Measurements from ENCODE around the gene MYO3B. TPM values are rescaled to one million over a fixed set of nuclear protein-coding genes. Genes with fewer than 3 reads are reported as not detected.

MYO3B gene
- total RNA-seq, 4 donors from 2014 or later, result 6.0 to 7.4 (median 7.2) TPM

DNA sequence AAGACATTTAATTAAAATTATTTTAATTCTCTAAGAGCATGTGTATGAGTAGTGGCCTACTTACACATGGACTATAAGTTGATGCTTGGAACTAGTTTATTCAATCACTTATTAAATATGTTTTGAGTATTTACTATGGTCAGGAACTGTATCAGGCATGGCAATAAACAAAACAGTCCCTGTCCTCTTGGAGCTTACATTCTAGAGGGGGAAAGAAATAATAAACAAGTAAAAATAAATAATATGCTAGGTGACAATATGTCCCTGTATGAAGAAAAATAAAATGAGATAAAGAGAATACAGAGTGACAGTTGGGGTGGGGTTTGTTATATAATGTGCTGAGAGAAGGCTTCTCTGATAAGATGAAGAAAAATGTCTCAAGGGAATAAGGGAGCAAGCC, 74.5 kb downstream of the MYO3B start:
- Histone ChIP-seq H3K4me1 (no peaks in the 10 kb centered on the region), H3K36me3 (no peaks in the 10 kb centered on the region), H3K27me3 (no peaks in the 10 kb centered on the region), H3K4me3 (replicated peaks in 1 of 3) (no peak overlapping the region), H3K9me3 (no peaks in the 10 kb centered on the region), H3K27ac (no peak overlapping the region)
- intact Hi-C loops (cut with DNase I), result no loop called here
- TF ChIP-seq POLR2A (IDR thresholded peaks at IDR 0.05), result no peak
- TF ChIP-seq, protein P1, sequence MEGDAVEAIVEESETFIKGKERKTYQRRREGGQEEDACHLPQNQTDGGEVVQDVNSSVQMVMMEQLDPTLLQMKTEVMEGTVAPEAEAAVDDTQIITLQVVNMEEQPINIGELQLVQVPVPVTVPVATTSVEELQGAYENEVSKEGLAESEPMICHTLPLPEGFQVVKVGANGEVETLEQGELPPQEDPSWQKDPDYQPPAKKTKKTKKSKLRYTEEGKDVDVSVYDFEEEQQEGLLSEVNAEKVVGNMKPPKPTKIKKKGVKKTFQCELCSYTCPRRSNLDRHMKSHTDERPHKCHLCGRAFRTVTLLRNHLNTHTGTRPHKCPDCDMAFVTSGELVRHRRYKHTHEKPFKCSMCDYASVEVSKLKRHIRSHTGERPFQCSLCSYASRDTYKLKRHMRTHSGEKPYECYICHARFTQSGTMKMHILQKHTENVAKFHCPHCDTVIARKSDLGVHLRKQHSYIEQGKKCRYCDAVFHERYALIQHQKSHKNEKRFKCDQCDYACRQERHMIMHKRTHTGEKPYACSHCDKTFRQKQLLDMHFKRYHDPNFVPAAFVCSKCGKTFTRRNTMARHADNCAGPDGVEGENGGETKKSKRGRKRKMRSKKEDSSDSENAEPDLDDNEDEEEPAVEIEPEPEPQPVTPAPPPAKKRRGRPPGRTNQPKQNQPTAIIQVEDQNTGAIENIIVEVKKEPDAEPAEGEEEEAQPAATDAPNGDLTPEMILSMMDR (IDR thresholded peaks at IDR 0.05), result no peak
- DNase-seq, result no peak

GRCh38 chr2:170253721-170254230, 75.8 kb downstream of the MYO3B start:
- Histone ChIP-seq H3K4me1 (no peaks in the 10 kb centered on the region), H3K36me3 (no peaks in the 10 kb centered on the region), H3K27me3 (no peaks in the 10 kb centered on the region), H3K27ac (no peak overlapping the region), H3K4me3 (replicated peaks in 1 of 3) (no peak overlapping the region), H3K9me3 (no peaks in the 10 kb centered on the region)
- intact Hi-C loops (cut with DNase I), result no loop called here
- DNase-seq, result no peak
- TF ChIP-seq, protein P1 (IDR thresholded peaks at IDR 0.05), result no peak
- TF ChIP-seq POLR2A (IDR thresholded peaks at IDR 0.05), result no peak
- WGBS, 2 donors, result 78 to 81% methylated on average over 5 to 6 of the region's 6 CpGs

GRCh38 chr2:170254293-170254732, 76.4 kb downstream of the MYO3B start:
- intact Hi-C loops (cut with DNase I), result no loop called here
- 89 to 100% methylated on average over 2 to 3 of the region's 7 CpGs for WGBS, 2 donors
- no peak overlapping the region for H3K27ac ChIP-seq
- H3K9me3 ChIP-seq, result no peaks in the 10 kb centered on the region
- no peak overlapping the region for H3K4me3 ChIP-seq (replicated peaks in 1 of 3)
- H3K36me3 ChIP-seq, result no peaks in the 10 kb centered on the region
- no peaks in the 10 kb centered on the region for H3K4me1 ChIP-seq
- TF ChIP-seq POLR2A (IDR thresholded peaks at IDR 0.05), result no peak
- TF ChIP-seq, protein P1 (IDR thresholded peaks at IDR 0.05), result no peak
- no peaks in the 10 kb centered on the region for H3K27me3 ChIP-seq
- DNase-seq, result no peak

DNA sequence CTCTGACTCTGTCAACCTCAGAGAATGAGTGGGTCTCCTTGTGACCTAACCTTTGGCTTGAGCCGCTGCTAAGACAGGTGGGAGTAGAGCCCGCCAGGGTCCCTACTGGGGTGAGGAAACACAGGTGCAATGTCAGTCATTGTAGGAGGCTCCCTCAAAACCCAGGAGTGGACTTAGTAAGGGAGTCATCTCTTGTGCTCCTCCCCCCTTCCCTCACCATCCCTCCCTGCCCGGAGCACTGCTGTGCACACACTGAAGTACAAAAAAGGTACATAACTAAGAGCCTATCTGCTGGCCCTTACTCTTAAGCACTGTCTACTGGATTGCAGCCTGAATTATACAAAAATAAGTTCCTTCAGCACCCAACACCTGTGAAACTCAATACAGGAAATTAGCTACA, 77.2 kb downstream of the MYO3B start:
- 88 to 100% methylated on average over 3 of the region's 3 CpGs for WGBS, 2 donors
- no peaks in the 10 kb centered on the region for H3K27me3 ChIP-seq

DNA sequence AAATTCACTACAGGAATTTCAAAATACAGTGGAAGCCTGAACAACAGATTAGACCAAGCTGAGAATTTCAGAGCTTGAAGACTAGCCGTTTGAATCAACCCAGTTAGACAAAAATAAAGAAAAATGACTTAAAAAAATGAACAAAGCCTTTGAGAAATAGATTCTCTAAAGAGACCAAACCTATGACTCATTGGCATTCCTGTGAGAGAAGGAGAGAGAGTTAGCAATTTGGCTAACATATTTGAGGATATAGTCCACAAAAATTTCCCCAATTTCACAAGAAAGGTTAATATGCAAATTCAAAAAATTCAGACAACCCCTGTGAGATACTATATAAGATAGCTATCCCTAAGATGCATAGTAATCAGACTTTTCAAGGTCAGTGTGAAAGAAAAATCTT, 78.0 kb downstream of the MYO3B start:
- no peaks in the 10 kb centered on the region for H3K4me1 ChIP-seq
- TF ChIP-seq, protein P1 (IDR thresholded peaks at IDR 0.05), result no peak
- TF ChIP-seq POLR2A (IDR thresholded peaks at IDR 0.05), result no peak
- intact Hi-C loops (cut with DNase I), result no loop called here
- H3K9me3 ChIP-seq, result no peaks in the 10 kb centered on the region
- WGBS, 2 donors, result 81 to 87% methylated on average over 1 of the region's 1 CpG
- H3K4me3 ChIP-seq (replicated peaks in 1 of 3), result no peak overlapping the region
- no peak for DNase-seq
- no peaks in the 10 kb centered on the region for H3K36me3 ChIP-seq
- H3K27ac ChIP-seq, result no peak overlapping the region
- H3K27me3 ChIP-seq, result no peaks in the 10 kb centered on the region

More for the DNA sequence above, 77.2 kb downstream of the MYO3B start:
- no peaks in the 10 kb centered on the region for H3K36me3 ChIP-seq
- intact Hi-C loops (cut with DNase I), result no loop called here
- H3K4me1 ChIP-seq, result no peaks in the 10 kb centered on the region
- H3K27ac ChIP-seq, result no peak overlapping the region
- no peak for DNase-seq
- H3K9me3 ChIP-seq, result no peaks in the 10 kb centered on the region
- no peak overlapping the region for H3K4me3 ChIP-seq (replicated peaks in 1 of 3)
- TF ChIP-seq, protein P1 (IDR thresholded peaks at IDR 0.05), result no peak
- TF ChIP-seq POLR2A (IDR thresholded peaks at IDR 0.05), result no peak
